HUES64 (cell line): ENCODE data around the gene TMEM178B.

ENCODE experiments used
- H3K27ac ChIP-seq: 2 replicates; pipeline ENCODE4 v1.7.0; 2013; ENCODE audit warnings: low read depth, low read length, inconsistent platforms
- H3K27me3 ChIP-seq: 2 replicates; pipeline ENCODE4 v1.6.1; 2013; ENCODE audit warnings: mild to moderate bottlenecking, low read length; ENCODE audit not compliant: insufficient read depth
- H3K36me3 ChIP-seq: 2 replicates; pipeline ENCODE4 v1.6.1; 2013; ENCODE audit warnings: mild to moderate bottlenecking, low read length; ENCODE audit not compliant: insufficient read depth
- H3K4me1 ChIP-seq: 2 replicates; pipeline ENCODE4 v1.6.1; 2013; ENCODE audit warnings: mild to moderate bottlenecking, low read length, moderate library complexity; ENCODE audit not compliant: insufficient read depth
- H3K4me3 ChIP-seq: 2 replicates; pipeline ENCODE4 v1.5.1; 2013; ENCODE audit warnings: mild to moderate bottlenecking, low read length, moderate library complexity
- H3K9ac ChIP-seq: 2 replicates; pipeline ENCODE4 v1.6.1; 2013; ENCODE audit warnings: mild to moderate bottlenecking, low read depth, low read length
- H3K9me3 ChIP-seq: 2 replicates; pipeline ENCODE4 v1.6.1; 2013; ENCODE audit warnings: low read depth, low read length; ENCODE audit not compliant: insufficient read depth
- WGBS: fragments of 150-250, 120-280 bp; methylation state at CpG from one replicate; pipeline ENCODE4 v1.1.7; 2013; ENCODE audit warnings: missing lambda C conversion rate; 5-methylcytosine and 5-hydroxymethylcytosine counted together

TMEM178B gene

GRCh38 chr7:141290973-141291372, 217.1 kb downstream of the TMEM178B start:
- Histone ChIP-seq H3K27me3 (no peaks in the 10 kb centered on the region), H3K4me3 (no peak overlapping the region), H3K9ac (no peak overlapping the region), H3K9me3 (no peaks in the 10 kb centered on the region), H3K27ac (no peak overlapping the region), H3K36me3 (no peaks in the 10 kb centered on the region), H3K4me1 (peaks cover 13% of the 10 kb centered on the region; the same call in 1 of the 2 replicates)
- WGBS = 93% methylated on average over 7 of the region's 7 CpGs

GRCh38 chr7:141291541-141291940, 217.7 kb downstream of the TMEM178B start:
- whole genome bisulfite sequencing = 78% methylated on average over 1 of the region's 2 CpGs
- Histone ChIP-seq H3K4me3 (no peak overlapping the region), H3K9ac (no peak overlapping the region), H3K27me3 (no peaks in the 10 kb centered on the region), H3K9me3 (no peaks in the 10 kb centered on the region), H3K4me1 (peaks cover 13% of the 10 kb centered on the region; the same call in 1 of the 2 replicates), H3K27ac (no peak overlapping the region), H3K36me3 (no peaks in the 10 kb centered on the region)

- H3K9me3 ChIP-seq = no peaks in the 10 kb centered on the region
- peaks cover 13% of the 10 kb centered on the region; the same call in 1 of the 2 replicates for H3K4me1 ChIP-seq
- no peak overlapping the region for H3K9ac ChIP-seq
- no peak overlapping the region for H3K4me3 ChIP-seq
- no peak overlapping the region for H3K27ac ChIP-seq
- no peaks in the 10 kb centered on the region for H3K27me3 ChIP-seq
- H3K36me3 ChIP-seq = no peaks in the 10 kb centered on the region
- 65% methylated on average over 2 of the region's 2 CpGs for WGBS
These were observed 220.4 kb downstream of the TMEM178B start for GRCh38 chr7:141294143-141294829.

GRCh38 chr7:141295367-141295895, 221.6 kb downstream of the TMEM178B start:
- H3K9me3 ChIP-seq = no peaks in the 10 kb centered on the region
- no peaks in the 10 kb centered on the region for H3K36me3 ChIP-seq
- no peak overlapping the region for H3K9ac ChIP-seq
- 83% methylated on average over 2 of the region's 2 CpGs for WGBS
- H3K4me1 ChIP-seq = peaks cover 13% of the 10 kb centered on the region; the same call in 1 of the 2 replicates
- no peaks in the 10 kb centered on the region for H3K27me3 ChIP-seq
- no peak overlapping the region for H3K4me3 ChIP-seq
- H3K27ac ChIP-seq = no peak overlapping the region

- Histone ChIP-seq H3K27ac (no peak overlapping the region), H3K9ac (no peak overlapping the region), H3K4me3 (no peak overlapping the region), H3K4me1 (no peaks in the 10 kb centered on the region), H3K9me3 (no peaks in the 10 kb centered on the region), H3K36me3 (no peaks in the 10 kb centered on the region), H3K27me3 (no peaks in the 10 kb centered on the region)
- 85% methylated on average over 2 of the region's 2 CpGs for WGBS
These were observed 227.0 kb downstream of the TMEM178B start for GRCh38 chr7:141300816-141301215.

- H3K4me1 ChIP-seq = no peaks in the 10 kb centered on the region
- no peak overlapping the region for H3K9ac ChIP-seq
- 91% methylated on average over 8 of the region's 8 CpGs for WGBS
- no peaks in the 10 kb centered on the region for H3K9me3 ChIP-seq
- H3K27me3 ChIP-seq = no peaks in the 10 kb centered on the region
- H3K4me3 ChIP-seq = no peak overlapping the region
- H3K36me3 ChIP-seq = no peaks in the 10 kb centered on the region
- H3K27ac ChIP-seq = no peak overlapping the region
These were observed 227.7 kb downstream of the TMEM178B start for GRCh38 chr7:141301544-141301943.

- no peak overlapping the region for H3K9ac ChIP-seq
- H3K9me3 ChIP-seq = no peaks in the 10 kb centered on the region
These were observed 228.8 kb downstream of the TMEM178B start for GRCh38 chr7:141302617-141303016.

GRCh38 chr7:141304291-141304690, 230.4 kb downstream of the TMEM178B start:
- Histone ChIP-seq H3K27me3 (no peaks in the 10 kb centered on the region), H3K9me3 (no peaks in the 10 kb centered on the region), H3K27ac (no peak overlapping the region), H3K4me1 (no peaks in the 10 kb centered on the region), H3K36me3 (no peaks in the 10 kb centered on the region), H3K4me3 (no peak overlapping the region), H3K9ac (no peak overlapping the region)
- WGBS = 96% methylated on average over 2 of the region's 2 CpGs

More at GRCh38 chr7:141302617-141303016, 228.8 kb downstream of the TMEM178B start:
- Histone ChIP-seq H3K4me1 (no peaks in the 10 kb centered on the region), H3K27ac (no peak overlapping the region), H3K4me3 (no peak overlapping the region), H3K36me3 (no peaks in the 10 kb centered on the region), H3K27me3 (no peaks in the 10 kb centered on the region)
- WGBS = 94% methylated on average over 3 of the region's 3 CpGs

GRCh38 chr7:141306081-141306480, 232.2 kb downstream of the TMEM178B start:
- Histone ChIP-seq H3K27ac (no peak overlapping the region), H3K9me3 (no peaks in the 10 kb centered on the region), H3K27me3 (no peaks in the 10 kb centered on the region), H3K4me1 (no peaks in the 10 kb centered on the region), H3K4me3 (no peak overlapping the region), H3K36me3 (no peaks in the 10 kb centered on the region), H3K9ac (no peak overlapping the region)
- 88% methylated on average over 4 of the region's 4 CpGs for WGBS

- 90% methylated on average over 2 of the region's 2 CpGs for WGBS
These were observed 238.5 kb downstream of the TMEM178B start for GRCh38 chr7:141312395-141312794.

GRCh38 chr7:141312828-141313521, 239.1 kb downstream of the TMEM178B start:
- H3K4me1 ChIP-seq = no peaks in the 10 kb centered on the region
- 75% methylated on average over 2 of the region's 2 CpGs for WGBS
- no peaks in the 10 kb centered on the region for H3K36me3 ChIP-seq
- H3K9ac ChIP-seq = no peak overlapping the region
- no peaks in the 10 kb centered on the region for H3K27me3 ChIP-seq
- no peak overlapping the region for H3K4me3 ChIP-seq
- H3K27ac ChIP-seq = no peak overlapping the region
- H3K9me3 ChIP-seq = no peaks in the 10 kb centered on the region

More at GRCh38 chr7:141312395-141312794, 238.5 kb downstream of the TMEM178B start:
- H3K9me3 ChIP-seq = no peaks in the 10 kb centered on the region
- H3K27ac ChIP-seq = no peak overlapping the region
- H3K9ac ChIP-seq = no peak overlapping the region
- H3K4me1 ChIP-seq = no peaks in the 10 kb centered on the region
- no peaks in the 10 kb centered on the region for H3K36me3 ChIP-seq
- no peaks in the 10 kb centered on the region for H3K27me3 ChIP-seq
- no peak overlapping the region for H3K4me3 ChIP-seq
